DND-41 (cell line): ENCODE data around the gene TFB1M.

ENCODE experiments used
- ATAC-seq: fragments of 200-7000 bp; cut with Tn5 transposase; 3 replicates; pipeline ENCODE4 v1.9.1; 2021; ENCODE audit warnings: low read depth; ENCODE audit not compliant: insufficient read depth
- DNase-seq: peaks from one replicate; pipeline ENCODE4 v3.0.0-alpha.2; 2020
- H2AFZ ChIP-seq: 2 replicates; pipeline ENCODE4 v1.6.0; 2012; ENCODE audit warnings: low read depth, low read length
- H3K27ac ChIP-seq: 2 replicates; pipeline ENCODE4 v1.5.1; 2012; ENCODE audit warnings: low read length, inconsistent platforms
- H3K27me3 ChIP-seq: fragments of 200-600 bp; sonication (generic); 2 replicates; pipeline ENCODE4 v1.6.0; 2012; ENCODE audit warnings: low read length, mild to moderate bottlenecking, inconsistent platforms; ENCODE audit not compliant: insufficient read depth, poor library complexity
- H3K36me3 ChIP-seq: 2 replicates; pipeline ENCODE4 v1.5.1; 2012; ENCODE audit warnings: low read length, inconsistent platforms; ENCODE audit not compliant: insufficient read depth
- H3K4me1 ChIP-seq: 2 replicates; pipeline ENCODE4 v1.5.1; 2012; ENCODE audit warnings: mild to moderate bottlenecking, low read length; ENCODE audit not compliant: insufficient read depth
- H3K4me2 ChIP-seq: 2 replicates; pipeline ENCODE4 v1.6.0; 2012; ENCODE audit warnings: mild to moderate bottlenecking, moderate library complexity, low read length, inconsistent platforms; ENCODE audit not compliant: insufficient read depth
- H3K4me3 ChIP-seq, 2 experiments: fragments of 200-600 bp in 1 of 2; shearing (Covaris generic) in 1 of 2; 2 replicates each; pipeline ENCODE4 v1.5.1; 2012 to 2016; ENCODE audit warnings: inconsistent platforms in 2 of 2, low read length in 2 of 2, mild to moderate bottlenecking in 2 of 2, low read depth in 1 of 2, moderate library complexity in 1 of 2
- H3K79me2 ChIP-seq: 2 replicates; pipeline ENCODE4 v1.6.0; 2012; ENCODE audit warnings: low read length, inconsistent platforms; ENCODE audit not compliant: insufficient read depth
- H3K9ac ChIP-seq: 2 replicates; pipeline ENCODE4 v1.6.0; 2012; ENCODE audit warnings: low read depth, mild to moderate bottlenecking, inconsistent platforms, low read length, moderate library complexity
- H3K9me3 ChIP-seq: 2 replicates; pipeline ENCODE4 v1.5.1; 2012; ENCODE audit warnings: low read length, moderate library complexity, mild to moderate bottlenecking, inconsistent platforms; ENCODE audit not compliant: insufficient read depth, severe bottlenecking
- H4K20me1 ChIP-seq: 2 replicates; pipeline ENCODE4 v1.6.0; 2012; ENCODE audit warnings: low read length; ENCODE audit not compliant: insufficient read depth
- CTCF ChIP-seq: IDR thresholded peaks from 2 replicates; pipeline ENCODE4 v1.5.1; 2012; ENCODE audit warnings: borderline replicate concordance, low read length, moderate library complexity, mild to moderate bottlenecking; ENCODE audit not compliant: poor library complexity, severe bottlenecking; ENCODE audit errors: extremely low read depth
- EZH2 ChIP-seq: IDR thresholded peaks from 3 replicates; pipeline ENCODE4 v1.6.1; 2012; ENCODE audit warnings: borderline replicate concordance, low read depth, mild to moderate bottlenecking, moderate library complexity, low read length, inconsistent platforms; ENCODE audit not compliant: severe bottlenecking

Gene TFB1M

DNA sequence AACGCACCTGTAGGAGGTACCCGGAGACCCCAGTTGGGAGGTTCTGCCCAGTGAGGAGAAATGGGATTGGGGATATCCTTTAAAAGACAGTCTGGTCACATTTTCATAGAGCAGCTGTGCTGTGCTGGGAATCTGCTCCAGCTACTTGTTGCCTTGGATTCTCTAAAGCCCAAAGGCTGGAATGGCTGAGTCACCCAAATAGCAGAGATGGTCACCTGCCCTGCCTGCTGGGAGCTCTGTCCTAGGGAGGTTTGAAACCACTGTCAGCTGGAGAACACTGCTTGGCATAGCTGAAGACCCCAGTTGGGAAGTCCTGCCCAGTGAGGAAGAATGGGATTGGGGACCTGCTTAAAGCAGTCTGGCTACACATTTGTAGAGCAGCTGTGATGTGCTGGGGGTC lies 34.8 kb upstream of the TFB1M start:
- H3K27ac ChIP-seq = no peak overlapping the region
- peaks cover 14% of the 10 kb centered on the region for H3K9me3 ChIP-seq
- no peaks in the 10 kb centered on the region for H3K4me1 ChIP-seq
- no peak for TF ChIP-seq EZH2
- no peak for TF ChIP-seq CTCF
- no peak for DNase-seq
- H2AFZ ChIP-seq = no peak overlapping the region
- no peaks in the 10 kb centered on the region for H3K36me3 ChIP-seq
- H3K27me3 ChIP-seq = no peaks in the 10 kb centered on the region
- H3K9ac ChIP-seq = no peak overlapping the region
- no peak overlapping the region for H3K4me3 ChIP-seq
- ATAC-seq = no peak
- H3K79me2 ChIP-seq = no peaks in the 10 kb centered on the region
- H4K20me1 ChIP-seq = no peaks in the 10 kb centered on the region
- no peak overlapping the region for H3K4me2 ChIP-seq

DNA sequence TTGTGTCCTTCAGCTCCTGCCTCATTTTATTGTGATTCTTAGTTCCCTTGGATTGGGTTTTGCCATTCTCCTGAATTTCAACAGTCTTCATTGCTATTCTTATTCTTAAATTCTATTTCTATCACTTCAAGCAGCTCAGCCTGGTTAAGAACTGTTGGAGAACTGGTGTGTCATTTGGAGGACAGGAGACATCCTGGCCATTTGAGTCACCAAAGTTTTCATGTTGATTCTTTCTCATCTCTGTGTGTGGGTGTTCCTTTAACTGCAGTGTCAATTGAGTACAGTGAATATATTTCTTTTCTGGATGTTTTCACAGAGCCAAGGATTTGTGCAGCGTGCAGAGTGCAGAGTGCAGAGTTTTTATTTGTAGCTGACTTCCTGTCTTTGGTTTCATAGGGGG lies 33.5 kb upstream of the TFB1M start:
- no peaks in the 10 kb centered on the region for H3K36me3 ChIP-seq
- no peak overlapping the region for H3K9ac ChIP-seq
- no peaks in the 10 kb centered on the region for H3K79me2 ChIP-seq
- H3K4me2 ChIP-seq = no peak overlapping the region
- no peak overlapping the region for H2AFZ ChIP-seq
- no peak for ATAC-seq
- no peak overlapping the region for H3K4me3 ChIP-seq
- H3K27ac ChIP-seq = no peak overlapping the region
- no peak for DNase-seq
- TF ChIP-seq EZH2 = no peak
- no peak for TF ChIP-seq CTCF
- no peaks in the 10 kb centered on the region for H3K4me1 ChIP-seq
- H3K9me3 ChIP-seq = peaks cover 2% of the 10 kb centered on the region
- no peaks in the 10 kb centered on the region for H3K27me3 ChIP-seq
- no peaks in the 10 kb centered on the region for H4K20me1 ChIP-seq

DNA sequence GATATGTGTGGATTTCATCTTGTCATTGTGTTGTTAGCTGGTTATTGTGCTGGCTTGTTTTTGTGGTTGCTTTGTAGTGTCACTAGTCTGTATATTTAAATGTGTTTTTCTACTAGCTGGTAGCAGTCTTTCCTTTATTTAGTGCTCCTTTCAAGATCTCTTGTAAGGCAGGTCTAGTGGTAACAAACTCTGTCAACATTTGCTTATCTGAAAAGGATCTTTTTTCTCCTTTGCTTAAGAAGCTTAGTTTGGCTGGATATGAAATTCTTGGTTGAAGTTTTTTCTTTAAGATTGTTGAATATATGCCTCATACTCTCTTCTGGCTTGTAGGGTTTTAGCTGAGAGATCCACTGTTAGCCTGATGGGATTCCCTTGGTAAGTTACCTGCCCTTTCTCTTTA lies 32.7 kb upstream of the TFB1M start:
- Histone ChIP-seq H3K4me1 (no peaks in the 10 kb centered on the region), H3K4me3 (no peak overlapping the region), H3K9ac (no peak overlapping the region), H2AFZ (no peak overlapping the region), H3K27me3 (no peaks in the 10 kb centered on the region), H3K9me3 (no peaks in the 10 kb centered on the region), H4K20me1 (no peaks in the 10 kb centered on the region), H3K27ac (no peak overlapping the region), H3K4me2 (no peak overlapping the region), H3K36me3 (no peaks in the 10 kb centered on the region), H3K79me2 (no peaks in the 10 kb centered on the region)
- TF ChIP-seq CTCF (no peak), EZH2 (no peak)
- DNase-seq (no peak), ATAC-seq (no peak)
